OCI-LY1 (cell line): ENCODE measurements around the gene LRP1.

Experiments
- H2AFZ ChIP-seq: fragments of 200-600 bp; sonication (generic), shearing (Covaris generic); 2 replicates; pipeline ENCODE4 v1.6.0; 2014; ENCODE audit warnings: antibody characterized with exemption, mild to moderate bottlenecking, low read length
- H3F3A ChIP-seq: fragments of 200-600 bp; sonication (generic), shearing (Covaris generic); 2 replicates; pipeline ENCODE4 v1.6.0; 2014; ENCODE audit warnings: mild to moderate bottlenecking, antibody characterized with exemption, low read length, moderate library complexity; ENCODE audit not compliant: insufficient read depth
- H3K27ac ChIP-seq: fragments of 200-600 bp; sonication (generic); 2 replicates; pipeline ENCODE4 v1.5.1; 2014; ENCODE audit warnings: low read length, mixed run types, mild to moderate bottlenecking, low read depth; ENCODE audit not compliant: poor library complexity, severe bottlenecking
- H3K27me3 ChIP-seq: fragments of 200-600 bp; sonication (generic); 2 replicates; pipeline ENCODE4 v1.6.0; 2014; ENCODE audit warnings: antibody characterized with exemption, mild to moderate bottlenecking, low read length, moderate library complexity; ENCODE audit not compliant: insufficient read depth
- H3K36me3 ChIP-seq: fragments of 200-600 bp; sonication (generic); 2 replicates; pipeline ENCODE4 v1.6.1; 2014; ENCODE audit warnings: mild to moderate bottlenecking, antibody characterized with exemption, low read length, moderate library complexity, mixed read lengths; ENCODE audit not compliant: insufficient read depth
- H3K4me1 ChIP-seq: fragments of 200-600 bp; sonication (generic); 2 replicates; pipeline ENCODE4 v1.5.1; 2014; ENCODE audit warnings: mild to moderate bottlenecking, low read length, moderate library complexity; ENCODE audit not compliant: insufficient read depth, severe bottlenecking
- H3K4me2 ChIP-seq: fragments of 200-600 bp; sonication (generic), shearing (Covaris generic); 2 replicates; pipeline ENCODE4 v1.6.1; 2014; ENCODE audit warnings: low read length
- H3K4me3 ChIP-seq: fragments of 200-600 bp; sonication (generic); 2 replicates; pipeline ENCODE4 v1.5.1; 2014; ENCODE audit warnings: low read length, low read depth, mild to moderate bottlenecking, mixed read lengths; ENCODE audit not compliant: poor library complexity, severe bottlenecking
- H3K79me2 ChIP-seq: fragments of 200-600 bp; shearing (Covaris generic); 2 replicates; pipeline ENCODE4 v1.6.1; 2016; ENCODE audit warnings: mixed run types, low read length, mixed read lengths; ENCODE audit not compliant: insufficient read depth
- H3K9ac ChIP-seq: fragments of 200-600 bp; sonication (generic), shearing (Covaris generic); 2 replicates; pipeline ENCODE4 v1.6.1; 2014; ENCODE audit warnings: mild to moderate bottlenecking, low read length, mixed read lengths
- H3K9me2 ChIP-seq: fragments of 200-600 bp; sonication (generic), shearing (Covaris generic); 2 replicates; pipeline ENCODE4 v1.6.1; 2014; ENCODE audit warnings: low read depth, mild to moderate bottlenecking, low read length, mixed read lengths
- H3K9me3 ChIP-seq: fragments of 200-600 bp; shearing (Covaris generic); 2 replicates; pipeline ENCODE4 v1.6.1; 2014; ENCODE audit warnings: low read length, mixed read lengths
- H4K20me1 ChIP-seq: fragments of 200-600 bp; sonication (generic), shearing (Covaris generic); 2 replicates; pipeline ENCODE4 v1.6.0; 2016; ENCODE audit warnings: mild to moderate bottlenecking, low read length; ENCODE audit not compliant: insufficient read depth
- EZH2 ChIP-seq: fragments of 200-600 bp; sonication (generic), shearing (Covaris generic); IDR thresholded peaks from 2 replicates; pipeline ENCODE4 v1.8.0; 2017; ENCODE audit warnings: borderline replicate concordance, mixed run types, mild to moderate bottlenecking, antibody characterized with exemption, low read length, moderate library complexity, mixed read lengths
- TF ChIP-seq, protein P1 (sequence below): fragments of 200-600 bp; sonication (generic), shearing (Covaris generic); IDR thresholded peaks from 2 replicates; pipeline ENCODE4 v1.5.1; 2017; ENCODE audit warnings: mild to moderate bottlenecking, antibody characterized with exemption, low read length, moderate library complexity, mixed read lengths

Gene LRP1

DNA sequence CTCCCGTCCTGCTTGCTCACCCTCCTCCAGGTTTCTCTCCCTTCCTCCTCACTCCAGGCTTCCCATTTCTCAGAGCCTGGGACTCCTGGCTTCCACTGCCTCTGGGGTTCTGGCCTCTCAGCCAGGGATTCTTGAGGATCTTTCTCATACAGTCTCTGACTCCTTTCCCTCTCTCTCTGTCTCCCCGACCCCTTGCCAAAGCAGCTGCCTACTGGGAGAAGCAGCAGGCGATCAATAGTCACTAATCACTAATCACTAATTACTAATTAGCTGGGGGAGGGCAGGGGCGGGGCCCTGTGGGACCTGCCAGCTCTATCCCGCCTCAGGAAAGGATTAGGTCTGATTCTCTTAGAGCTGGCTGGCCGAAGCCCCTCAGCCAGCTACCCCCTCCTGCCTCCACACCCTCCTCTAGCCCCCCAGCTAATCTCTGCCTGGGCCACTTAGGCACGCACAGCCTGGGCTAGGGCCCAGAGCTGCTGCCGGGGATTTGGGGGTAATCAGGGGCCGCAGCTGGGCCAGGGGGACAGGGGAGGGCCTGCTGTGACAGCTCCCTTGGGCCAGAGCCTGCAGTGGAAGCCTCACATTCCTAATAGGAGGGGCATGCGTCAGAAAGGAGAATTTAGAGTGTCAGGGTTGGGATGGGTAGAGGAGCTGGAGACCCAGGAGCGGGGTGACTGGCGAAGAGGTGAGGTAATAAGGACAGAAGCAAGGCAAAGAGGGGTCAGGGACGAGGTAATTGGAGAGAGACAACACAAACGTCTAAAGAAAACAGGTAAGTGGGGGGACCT, 91.1 kb downstream of the LRP1 start:
- TF ChIP-seq, protein P1, sequence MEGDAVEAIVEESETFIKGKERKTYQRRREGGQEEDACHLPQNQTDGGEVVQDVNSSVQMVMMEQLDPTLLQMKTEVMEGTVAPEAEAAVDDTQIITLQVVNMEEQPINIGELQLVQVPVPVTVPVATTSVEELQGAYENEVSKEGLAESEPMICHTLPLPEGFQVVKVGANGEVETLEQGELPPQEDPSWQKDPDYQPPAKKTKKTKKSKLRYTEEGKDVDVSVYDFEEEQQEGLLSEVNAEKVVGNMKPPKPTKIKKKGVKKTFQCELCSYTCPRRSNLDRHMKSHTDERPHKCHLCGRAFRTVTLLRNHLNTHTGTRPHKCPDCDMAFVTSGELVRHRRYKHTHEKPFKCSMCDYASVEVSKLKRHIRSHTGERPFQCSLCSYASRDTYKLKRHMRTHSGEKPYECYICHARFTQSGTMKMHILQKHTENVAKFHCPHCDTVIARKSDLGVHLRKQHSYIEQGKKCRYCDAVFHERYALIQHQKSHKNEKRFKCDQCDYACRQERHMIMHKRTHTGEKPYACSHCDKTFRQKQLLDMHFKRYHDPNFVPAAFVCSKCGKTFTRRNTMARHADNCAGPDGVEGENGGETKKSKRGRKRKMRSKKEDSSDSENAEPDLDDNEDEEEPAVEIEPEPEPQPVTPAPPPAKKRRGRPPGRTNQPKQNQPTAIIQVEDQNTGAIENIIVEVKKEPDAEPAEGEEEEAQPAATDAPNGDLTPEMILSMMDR, result no peak
- no peak for TF ChIP-seq EZH2
- peak overlapping the region; percentile 90; the same call in 1 of the 2 replicates for H3K4me2 ChIP-seq

DNA sequence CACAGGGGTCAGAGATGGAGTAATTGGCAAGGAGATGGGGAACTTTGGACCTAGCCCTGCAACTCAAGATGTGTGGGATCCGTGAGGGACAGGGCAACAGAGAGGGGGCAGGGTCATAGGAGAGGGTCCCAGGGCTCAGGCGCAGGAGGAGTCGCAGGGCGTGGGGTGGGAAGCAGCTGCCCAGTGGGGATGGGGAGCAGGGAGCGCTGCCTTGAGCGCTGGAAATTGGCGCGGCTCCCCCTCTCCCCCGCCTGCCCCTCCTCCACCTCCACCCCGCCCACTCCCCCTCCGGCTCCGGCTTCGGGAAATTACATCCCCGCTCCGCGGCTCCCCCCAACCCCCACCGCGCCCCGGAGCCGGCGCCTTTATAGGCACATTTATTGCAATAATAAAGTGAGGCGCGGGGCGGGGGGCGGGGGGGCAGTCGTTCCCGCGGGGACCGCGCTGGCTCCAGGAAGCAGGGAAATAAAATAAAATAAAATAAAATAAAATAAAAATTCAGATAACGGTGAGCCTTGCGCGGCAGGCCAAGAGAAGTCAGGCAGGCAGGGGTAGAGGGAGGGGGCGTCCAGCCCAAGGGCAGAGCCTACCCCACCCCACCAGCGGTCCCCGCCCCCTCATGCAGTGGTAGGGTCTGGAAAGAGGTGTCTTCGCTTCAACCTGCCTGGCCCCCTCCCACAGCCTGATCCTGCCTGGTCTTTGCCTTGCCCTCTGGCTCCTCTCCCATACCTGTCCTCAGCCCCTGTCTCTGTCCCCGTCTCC, 91.9 kb downstream of the LRP1 start:
- H3K9me3 ChIP-seq, result no peaks in the 10 kb centered on the region
- H3K4me3 ChIP-seq, result peak overlapping the region; percentile 73
- H4K20me1 ChIP-seq, result no peaks in the 10 kb centered on the region
- no peak overlapping the region for H2AFZ ChIP-seq
- H3K36me3 ChIP-seq, result no peaks in the 10 kb centered on the region; the same call in 1 of the 2 replicates
- H3F3A ChIP-seq, result 0 out of 2 replicates have a peak, but pooled peaks cover 4% of the 10 kb centered on the region
- H3K27ac ChIP-seq, result no peak overlapping the region
- no peaks in the 10 kb centered on the region for H3K79me2 ChIP-seq
- peak overlapping the region; percentile 90; the same call in 1 of the 2 replicates for H3K4me2 ChIP-seq
- H3K27me3 ChIP-seq, result peaks cover 4% of the 10 kb centered on the region; the same call in 1 of the 2 replicates
- H3K9me2 ChIP-seq, result no peaks in the 10 kb centered on the region
- H3K4me1 ChIP-seq, result peaks cover 62% of the 10 kb centered on the region
- TF ChIP-seq, protein P1, result no peak
- no peak for TF ChIP-seq EZH2
- no peak overlapping the region; the same call in 1 of the 2 replicates for H3K9ac ChIP-seq

More for the DNA sequence above, 91.1 kb downstream of the LRP1 start:
- H3K9me3 ChIP-seq, result no peaks in the 10 kb centered on the region
- peaks cover 67% of the 10 kb centered on the region for H3K4me1 ChIP-seq
- no peaks in the 10 kb centered on the region for H3K79me2 ChIP-seq
- H3K4me3 ChIP-seq, result peak overlapping the region; percentile 73
- no peaks in the 10 kb centered on the region for H4K20me1 ChIP-seq
- H3K36me3 ChIP-seq, result no peaks in the 10 kb centered on the region; the same call in 1 of the 2 replicates
- 0 out of 2 replicates have a peak, but pooled peaks cover 2% of the 10 kb centered on the region for H3F3A ChIP-seq
- no peak overlapping the region for H3K27ac ChIP-seq
- H3K27me3 ChIP-seq, result peaks cover 4% of the 10 kb centered on the region; the same call in 1 of the 2 replicates
- peak overlapping the region; percentile 80; the same call in 1 of the 2 replicates for H3K9ac ChIP-seq
- no peak overlapping the region for H2AFZ ChIP-seq
- H3K9me2 ChIP-seq, result no peaks in the 10 kb centered on the region

DNA sequence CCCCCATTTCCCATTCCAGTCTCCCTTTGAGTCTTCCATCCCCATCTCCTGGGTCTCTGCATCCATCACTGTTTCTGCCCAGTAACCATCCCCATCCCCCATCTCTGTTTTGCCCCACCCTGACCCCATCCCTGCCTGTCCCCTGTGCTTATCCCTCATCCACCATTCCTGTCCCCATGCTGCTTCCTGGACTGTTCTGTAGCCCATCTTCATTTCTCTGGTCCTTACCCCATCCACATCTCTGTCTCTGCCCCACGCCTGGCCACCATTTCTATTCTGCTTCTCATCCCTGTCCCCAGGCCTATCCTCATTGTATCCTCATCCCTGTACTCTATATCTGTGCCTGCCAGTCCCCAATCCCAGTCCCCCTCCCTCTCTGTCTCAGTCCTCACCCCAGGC, 92.5 kb downstream of the LRP1 start:
- TF ChIP-seq, protein P1, result no peak
- no peak for TF ChIP-seq EZH2
- Histone ChIP-seq H3K9me3 (no peaks in the 10 kb centered on the region), H3K27ac (no peak overlapping the region), H2AFZ (no peak overlapping the region), H3K4me1 (peaks cover 62% of the 10 kb centered on the region), H3K4me2 (peak overlapping the region; percentile 4; the same call in 1 of the 2 replicates), H3K36me3 (no peaks in the 10 kb centered on the region; the same call in 1 of the 2 replicates), H3K9ac (no peak overlapping the region), H3K27me3 (peaks cover 4% of the 10 kb centered on the region; the same call in 1 of the 2 replicates), H3K79me2 (no peaks in the 10 kb centered on the region), H4K20me1 (no peaks in the 10 kb centered on the region), H3K9me2 (no peaks in the 10 kb centered on the region), H3K4me3 (no peak overlapping the region), H3F3A (peaks cover 7% of the 10 kb centered on the region; the same call in 1 of the 2 replicates)
